ENCODE measurements around the gene SLIT3.

Gene SLIT3

DNA sequence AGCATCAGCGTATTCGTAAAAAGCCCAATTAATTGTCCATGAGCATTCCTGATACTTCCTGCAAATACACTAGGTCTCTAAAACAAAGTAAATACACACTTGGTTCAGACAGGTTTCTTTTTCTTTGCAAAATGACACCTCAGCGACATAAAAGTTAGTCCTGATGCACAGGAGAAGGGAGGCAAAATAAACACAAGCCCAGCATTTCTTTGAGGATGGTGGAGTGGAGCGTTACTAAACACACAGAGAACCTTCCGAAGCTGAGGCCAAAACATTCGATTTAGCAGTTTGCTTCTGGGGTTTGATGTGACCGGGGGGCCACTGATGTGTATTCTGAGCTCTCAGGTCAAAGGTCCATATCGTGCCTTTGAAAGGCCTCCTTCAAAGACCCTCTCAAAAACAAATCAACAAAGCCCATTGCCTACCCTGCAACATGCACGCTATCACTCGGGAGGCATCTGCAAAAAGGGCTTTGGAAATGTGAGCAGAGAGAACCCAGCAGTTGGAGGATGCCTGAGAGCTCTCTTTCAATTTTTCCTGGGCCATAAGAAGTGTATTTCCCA lies 453.3 kb downstream of the SLIT3 start:
- H3K4me3 ChIP-seq (ENCODE audit: low read length): no peak overlapping the region
- TF ChIP-seq, protein P1, sequence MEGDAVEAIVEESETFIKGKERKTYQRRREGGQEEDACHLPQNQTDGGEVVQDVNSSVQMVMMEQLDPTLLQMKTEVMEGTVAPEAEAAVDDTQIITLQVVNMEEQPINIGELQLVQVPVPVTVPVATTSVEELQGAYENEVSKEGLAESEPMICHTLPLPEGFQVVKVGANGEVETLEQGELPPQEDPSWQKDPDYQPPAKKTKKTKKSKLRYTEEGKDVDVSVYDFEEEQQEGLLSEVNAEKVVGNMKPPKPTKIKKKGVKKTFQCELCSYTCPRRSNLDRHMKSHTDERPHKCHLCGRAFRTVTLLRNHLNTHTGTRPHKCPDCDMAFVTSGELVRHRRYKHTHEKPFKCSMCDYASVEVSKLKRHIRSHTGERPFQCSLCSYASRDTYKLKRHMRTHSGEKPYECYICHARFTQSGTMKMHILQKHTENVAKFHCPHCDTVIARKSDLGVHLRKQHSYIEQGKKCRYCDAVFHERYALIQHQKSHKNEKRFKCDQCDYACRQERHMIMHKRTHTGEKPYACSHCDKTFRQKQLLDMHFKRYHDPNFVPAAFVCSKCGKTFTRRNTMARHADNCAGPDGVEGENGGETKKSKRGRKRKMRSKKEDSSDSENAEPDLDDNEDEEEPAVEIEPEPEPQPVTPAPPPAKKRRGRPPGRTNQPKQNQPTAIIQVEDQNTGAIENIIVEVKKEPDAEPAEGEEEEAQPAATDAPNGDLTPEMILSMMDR (conservative IDR thresholded peaks at IDR 0.05; ENCODE audit: low read depth, low read length): no peak
- no peak for DNase-seq (ENCODE audit: low read depth)

DNA sequence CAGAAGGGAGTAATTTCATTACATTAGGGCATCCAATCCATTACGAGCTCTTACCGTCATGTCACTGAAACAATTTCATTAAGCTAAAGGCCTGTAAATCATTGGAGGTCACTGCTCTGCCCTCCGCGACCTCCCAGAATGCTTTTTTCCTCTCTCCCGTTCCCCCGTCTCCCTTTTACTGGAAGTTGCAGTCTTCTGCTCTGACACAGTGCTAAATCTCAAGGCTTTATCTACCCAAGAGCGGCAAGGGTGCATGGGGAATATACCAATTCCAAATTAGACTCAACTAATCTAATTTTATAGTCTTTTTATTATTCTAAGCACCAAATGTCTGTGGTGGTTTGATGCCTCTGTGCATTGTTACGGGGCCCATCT lies 456.0 kb downstream of the SLIT3 start:
- no peak overlapping the region for H3K4me3 ChIP-seq (ENCODE audit: low read length)
- DNase-seq (ENCODE audit: low read depth): no peak
- TF ChIP-seq, protein P1 (conservative IDR thresholded peaks at IDR 0.05; ENCODE audit: low read depth, low read length): no peak

GRCh38 chr5:168844016-168844921 lies 456.7 kb downstream of the SLIT3 start:
- no peak overlapping the region for H3K4me3 ChIP-seq (ENCODE audit: low read length)
- TF ChIP-seq, protein P1 (conservative IDR thresholded peaks at IDR 0.05; ENCODE audit: low read depth, low read length): no peak
- DNase-seq (ENCODE audit: low read depth): no peak

- no peak for DNase-seq (ENCODE audit: low read depth)
- TF ChIP-seq, protein P1 (conservative IDR thresholded peaks at IDR 0.05; ENCODE audit: low read depth, low read length): no peak
Measured at GRCh38 chr5:168843277-168844015, 457.5 kb downstream of the SLIT3 start.

GRCh38 chr5:168842571-168843205 lies 458.3 kb downstream of the SLIT3 start:
- TF ChIP-seq, protein P1 (conservative IDR thresholded peaks at IDR 0.05; ENCODE audit: low read depth, low read length): no peak
- DNase-seq (ENCODE audit: low read depth): no peak
- no peak overlapping the region for H3K4me3 ChIP-seq (ENCODE audit: low read length)

More at GRCh38 chr5:168843277-168844015, 457.5 kb downstream of the SLIT3 start:
- H3K4me3 ChIP-seq (ENCODE audit: low read length): no peak overlapping the region

- TF ChIP-seq, protein P1 (conservative IDR thresholded peaks at IDR 0.05; ENCODE audit: low read depth, low read length): no peak
- DNase-seq (ENCODE audit: low read depth): no peak
- no peak overlapping the region for H3K4me3 ChIP-seq (ENCODE audit: low read length)
Measured at GRCh38 chr5:168837852-168838251, 463.1 kb downstream of the SLIT3 start.

All from retinal pigment epithelial cell (primary cell).